ENCODE data around the gene RORC. TPM values are rescaled to one million over a fixed set of nuclear protein-coding genes. Genes with fewer than 3 reads are reported as not detected.
"Not testable (repeated sequence)": the region's sequence is repeated elsewhere in the genome, so short reads cannot be mapped to it uniquely, and the experiment has no call there.

The RORC gene
- total RNA-seq, 4 donors from 2014 or later = 29.0 to 73.8 (median 43.0) TPM

GRCh38 chr1:151775894-151776664, 55.5 kb downstream of the RORC start:
- Histone ChIP-seq H3K27me3 (no peaks in the 10 kb centered on the region), H3K4me1 (no peaks in the 10 kb centered on the region), H3K4me3 (no peak overlapping the region), H3K9me3 (no peaks in the 10 kb centered on the region), H3K27ac (no peak overlapping the region), H3K36me3 (peaks cover 29% of the 10 kb centered on the region)
- 96% methylated on average over 7 of the region's 7 CpGs for WGBS
- TF ChIP-seq, protein P1, sequence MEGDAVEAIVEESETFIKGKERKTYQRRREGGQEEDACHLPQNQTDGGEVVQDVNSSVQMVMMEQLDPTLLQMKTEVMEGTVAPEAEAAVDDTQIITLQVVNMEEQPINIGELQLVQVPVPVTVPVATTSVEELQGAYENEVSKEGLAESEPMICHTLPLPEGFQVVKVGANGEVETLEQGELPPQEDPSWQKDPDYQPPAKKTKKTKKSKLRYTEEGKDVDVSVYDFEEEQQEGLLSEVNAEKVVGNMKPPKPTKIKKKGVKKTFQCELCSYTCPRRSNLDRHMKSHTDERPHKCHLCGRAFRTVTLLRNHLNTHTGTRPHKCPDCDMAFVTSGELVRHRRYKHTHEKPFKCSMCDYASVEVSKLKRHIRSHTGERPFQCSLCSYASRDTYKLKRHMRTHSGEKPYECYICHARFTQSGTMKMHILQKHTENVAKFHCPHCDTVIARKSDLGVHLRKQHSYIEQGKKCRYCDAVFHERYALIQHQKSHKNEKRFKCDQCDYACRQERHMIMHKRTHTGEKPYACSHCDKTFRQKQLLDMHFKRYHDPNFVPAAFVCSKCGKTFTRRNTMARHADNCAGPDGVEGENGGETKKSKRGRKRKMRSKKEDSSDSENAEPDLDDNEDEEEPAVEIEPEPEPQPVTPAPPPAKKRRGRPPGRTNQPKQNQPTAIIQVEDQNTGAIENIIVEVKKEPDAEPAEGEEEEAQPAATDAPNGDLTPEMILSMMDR (IDR thresholded peaks at IDR 0.05) = no peak
- TF ChIP-seq POLR2A (IDR thresholded peaks at IDR 0.05) = no peak
- TF ChIP-seq POLR2AphosphoS5 (IDR thresholded peaks at IDR 0.05) = no peak
- TF ChIP-seq EP300 (IDR thresholded peaks at IDR 0.05) = no peak
- no peak for DNase-seq (ENCODE audit: low spot score in 2 of 2)

- H3K4me1 ChIP-seq = no peaks in the 10 kb centered on the region
- TF ChIP-seq POLR2A (IDR thresholded peaks at IDR 0.05) (no peak), EP300 (IDR thresholded peaks at IDR 0.05) (no peak), POLR2AphosphoS5 (IDR thresholded peaks at IDR 0.05) (no peak)
- TF ChIP-seq, protein P1 (IDR thresholded peaks at IDR 0.05) = no peak
Measured at GRCh38 chr1:151774256-151774922, 57.2 kb downstream of the RORC start.

DNA sequence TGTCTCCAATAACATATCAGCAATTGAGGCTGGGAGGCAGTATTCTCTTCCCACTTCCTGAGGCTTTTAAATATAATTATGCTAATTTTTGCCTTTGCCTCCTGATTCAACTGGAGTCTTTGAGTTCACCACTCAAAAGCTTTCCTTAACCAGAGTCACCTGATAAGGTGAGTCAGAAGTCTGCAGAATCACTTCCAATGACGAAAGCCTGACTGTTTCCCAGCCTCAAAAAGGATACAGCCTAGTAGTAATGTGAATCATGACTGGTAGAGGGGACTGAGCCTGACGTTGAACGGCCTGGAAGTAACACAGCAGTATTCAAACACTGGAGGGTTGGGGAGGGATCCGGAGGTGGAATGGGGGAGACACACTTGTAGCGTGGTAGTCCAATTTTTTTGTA, 57.9 kb downstream of the RORC start:
- Histone ChIP-seq H3K4me1 (no peaks in the 10 kb centered on the region), H3K4me3 (no peak overlapping the region), H3K36me3 (peaks cover 26% of the 10 kb centered on the region), H3K27ac (no peak overlapping the region), H3K27me3 (no peaks in the 10 kb centered on the region), H3K9me3 (no peaks in the 10 kb centered on the region)
- WGBS = 60% methylated on average over 5 of the region's 5 CpGs
- TF ChIP-seq POLR2AphosphoS5 (IDR thresholded peaks at IDR 0.05) = no peak
- TF ChIP-seq EP300 (IDR thresholded peaks at IDR 0.05) = no peak
- no peak for TF ChIP-seq POLR2A (IDR thresholded peaks at IDR 0.05)
- TF ChIP-seq, protein P1 (IDR thresholded peaks at IDR 0.05) = no peak
- no peak for DNase-seq (ENCODE audit: low spot score in 2 of 2)

More at GRCh38 chr1:151774256-151774922, 57.2 kb downstream of the RORC start:
- Histone ChIP-seq H3K9me3 (no peaks in the 10 kb centered on the region), H3K36me3 (peaks cover 26% of the 10 kb centered on the region), H3K4me3 (no peak overlapping the region), H3K27ac (no peak overlapping the region), H3K27me3 (no peaks in the 10 kb centered on the region)
- 84% methylated on average over 3 of the region's 3 CpGs for WGBS
- DNase-seq (ENCODE audit: low spot score in 2 of 2) = no peak

GRCh38 chr1:151769270-151769669, 62.3 kb downstream of the RORC start:
- not testable (repeated sequence) for H3K27me3 ChIP-seq; DNase-seq (ENCODE audit: low spot score in 2 of 2); H3K9me3 ChIP-seq; H3K4me1 ChIP-seq; H3K27ac ChIP-seq; H3K36me3 ChIP-seq; H3K4me3 ChIP-seq
- WGBS = 93% methylated on average over 17 of the region's 34 CpGs

DNA sequence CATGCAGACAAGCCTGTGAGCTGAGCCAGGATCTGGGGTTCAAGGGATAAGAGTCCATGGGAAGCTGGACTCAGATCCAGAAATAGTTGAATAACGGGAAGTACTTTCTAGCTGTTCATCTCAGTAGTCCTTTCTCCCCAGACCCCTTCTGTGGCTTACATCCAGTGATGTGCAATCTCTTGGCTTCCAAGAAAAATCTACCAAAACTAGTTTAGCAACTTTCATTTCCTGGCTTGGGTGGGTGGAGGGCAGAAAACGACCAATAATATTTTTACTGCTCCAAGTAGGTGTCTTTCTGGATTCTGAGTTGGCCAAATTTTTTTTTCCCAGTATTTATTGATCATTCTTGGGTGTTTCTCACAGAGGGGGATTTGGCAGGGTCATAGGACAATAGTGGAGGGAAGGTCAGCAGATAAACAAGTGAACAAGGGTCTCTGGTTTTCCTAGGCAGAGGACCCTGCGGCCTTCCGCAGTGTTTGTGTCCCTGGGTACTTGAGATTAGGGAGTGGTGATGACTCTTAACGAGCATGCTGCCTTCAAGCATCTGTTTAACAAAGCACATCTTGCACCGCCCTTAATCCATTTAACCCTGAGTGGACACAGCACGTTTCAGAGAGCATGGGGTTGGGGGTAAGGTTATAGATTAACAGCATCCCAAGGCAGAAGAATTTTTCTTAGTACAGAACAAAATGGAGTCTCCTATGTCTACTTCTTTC, 63.1 kb downstream of the RORC start:
- H3K9me3 ChIP-seq; H3K27ac ChIP-seq; H3K4me3 ChIP-seq; DNase-seq (ENCODE audit: low spot score in 2 of 2); H3K36me3 ChIP-seq; H3K27me3 ChIP-seq: not testable (repeated sequence)
- WGBS = 35% methylated on average over 3 of the region's 7 CpGs
- peaks cover 11% of the 10 kb centered on the region for H3K4me1 ChIP-seq

GRCh38 chr1:151763990-151764389, 67.6 kb downstream of the RORC start:
- peak overlapping the region; percentile 90 for H3K4me3 ChIP-seq
- no peaks in the 10 kb centered on the region for H3K9me3 ChIP-seq
- 49% methylated on average over 10 of the region's 10 CpGs for WGBS
- DNase-seq (ENCODE audit: low spot score in 2 of 2) = no peak
- TF ChIP-seq POLR2A (IDR thresholded peaks at IDR 0.05) = no peak
- TF ChIP-seq EP300 (IDR thresholded peaks at IDR 0.05) = no peak
- no peak for TF ChIP-seq POLR2AphosphoS5 (IDR thresholded peaks at IDR 0.05)
- no peaks in the 10 kb centered on the region for H3K27me3 ChIP-seq
- H3K36me3 ChIP-seq = peaks cover 27% of the 10 kb centered on the region
- peak overlapping the region; percentile 94 for H3K27ac ChIP-seq
- peaks cover 18% of the 10 kb centered on the region for H3K4me1 ChIP-seq
